Measurements from ENCODE around the gene BIRC6. TPM values are rescaled to one million over a fixed set of nuclear protein-coding genes. Genes with fewer than 3 reads are reported as not detected.
"Not testable (repeated sequence)": the region's sequence is repeated elsewhere in the genome, so short reads cannot be mapped to it uniquely, and the experiment has no call there.

BIRC6 gene, protein sequence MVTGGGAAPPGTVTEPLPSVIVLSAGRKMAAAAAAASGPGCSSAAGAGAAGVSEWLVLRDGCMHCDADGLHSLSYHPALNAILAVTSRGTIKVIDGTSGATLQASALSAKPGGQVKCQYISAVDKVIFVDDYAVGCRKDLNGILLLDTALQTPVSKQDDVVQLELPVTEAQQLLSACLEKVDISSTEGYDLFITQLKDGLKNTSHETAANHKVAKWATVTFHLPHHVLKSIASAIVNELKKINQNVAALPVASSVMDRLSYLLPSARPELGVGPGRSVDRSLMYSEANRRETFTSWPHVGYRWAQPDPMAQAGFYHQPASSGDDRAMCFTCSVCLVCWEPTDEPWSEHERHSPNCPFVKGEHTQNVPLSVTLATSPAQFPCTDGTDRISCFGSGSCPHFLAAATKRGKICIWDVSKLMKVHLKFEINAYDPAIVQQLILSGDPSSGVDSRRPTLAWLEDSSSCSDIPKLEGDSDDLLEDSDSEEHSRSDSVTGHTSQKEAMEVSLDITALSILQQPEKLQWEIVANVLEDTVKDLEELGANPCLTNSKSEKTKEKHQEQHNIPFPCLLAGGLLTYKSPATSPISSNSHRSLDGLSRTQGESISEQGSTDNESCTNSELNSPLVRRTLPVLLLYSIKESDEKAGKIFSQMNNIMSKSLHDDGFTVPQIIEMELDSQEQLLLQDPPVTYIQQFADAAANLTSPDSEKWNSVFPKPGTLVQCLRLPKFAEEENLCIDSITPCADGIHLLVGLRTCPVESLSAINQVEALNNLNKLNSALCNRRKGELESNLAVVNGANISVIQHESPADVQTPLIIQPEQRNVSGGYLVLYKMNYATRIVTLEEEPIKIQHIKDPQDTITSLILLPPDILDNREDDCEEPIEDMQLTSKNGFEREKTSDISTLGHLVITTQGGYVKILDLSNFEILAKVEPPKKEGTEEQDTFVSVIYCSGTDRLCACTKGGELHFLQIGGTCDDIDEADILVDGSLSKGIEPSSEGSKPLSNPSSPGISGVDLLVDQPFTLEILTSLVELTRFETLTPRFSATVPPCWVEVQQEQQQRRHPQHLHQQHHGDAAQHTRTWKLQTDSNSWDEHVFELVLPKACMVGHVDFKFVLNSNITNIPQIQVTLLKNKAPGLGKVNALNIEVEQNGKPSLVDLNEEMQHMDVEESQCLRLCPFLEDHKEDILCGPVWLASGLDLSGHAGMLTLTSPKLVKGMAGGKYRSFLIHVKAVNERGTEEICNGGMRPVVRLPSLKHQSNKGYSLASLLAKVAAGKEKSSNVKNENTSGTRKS (N-terminal part only)
- total RNA-seq (2014; rRNA removed; shearing (Covaris generic); ENCODE audit: low replicate concordance), result 121 and 182 TPM in 2 replicates

GRCh38 chr2:32356681-32357317, at the start of gene BIRC6:
TSS of gene BIRC6 (plus strand) at chr2:32357023. CDS start at chr2:32357162, 139 bp downstream.
- peak within 1 kb of the TSS; percentile 93 for H3K4me2 ChIP-seq (ENCODE audit: low read depth, low read length, poor library complexity, severe bottlenecking)
- DNase-seq, result peak; percentile 99
- peak within 1 kb of the TSS; percentile 68 for H2AFZ ChIP-seq (ENCODE audit: low read length)
- H4K20me1 ChIP-seq (ENCODE audit: insufficient read depth, low read depth, low read length), result peaks cover 23% of the 10 kb centered on the region
- peaks cover 58% of the 10 kb centered on the region for H3K79me2 ChIP-seq (ENCODE audit: low read length)
- peak within 1 kb of the TSS; percentile 100 for H3K9ac ChIP-seq (ENCODE audit: low read length)
- H3K9me2 ChIP-seq (replicated peaks; ENCODE audit: insufficient read depth, low read length), result no peaks in the 10 kb centered on the region
- H3K4me3 ChIP-seq (ENCODE audit: low read length), result peak within 1 kb of the TSS; percentile 99
- peaks cover 40% of the 10 kb centered on the region for H3K4me1 ChIP-seq (ENCODE audit: low read length)
- no peaks in the 10 kb centered on the region for H3K9me3 ChIP-seq (ENCODE audit: low read length)
- H3K27ac ChIP-seq (ENCODE audit: low read length), result peak within 1 kb of the TSS; percentile 89
- H3K27me3 ChIP-seq (ENCODE audit: low read length), result no peaks in the 10 kb centered on the region
- H3K36me3 ChIP-seq (ENCODE audit: insufficient read depth, low read length), result peaks cover 28% of the 10 kb centered on the region

- no peak overlapping the region for H2AFZ ChIP-seq (ENCODE audit: low read length)
- no peaks in the 10 kb centered on the region for H3K9me3 ChIP-seq (ENCODE audit: low read length)
- DNase-seq, result no peak
- no peak overlapping the region; the same call in 1 of the 2 replicates for H3K27ac ChIP-seq (ENCODE audit: low read length)
- no peak overlapping the region for H3K4me2 ChIP-seq (ENCODE audit: low read depth, low read length, poor library complexity, severe bottlenecking)
- no peaks in the 10 kb centered on the region; the same call in none of the 2 replicates for H3K79me2 ChIP-seq (ENCODE audit: low read length)
- H3K9me2 ChIP-seq (replicated peaks; ENCODE audit: insufficient read depth, low read length), result no peaks in the 10 kb centered on the region
- no peak overlapping the region for H3K4me3 ChIP-seq (ENCODE audit: low read length)
- H3K9ac ChIP-seq (ENCODE audit: low read length), result no peak overlapping the region
- H3K4me1 ChIP-seq (ENCODE audit: low read length), result peaks cover 13% of the 10 kb centered on the region
- H4K20me1 ChIP-seq (ENCODE audit: insufficient read depth, low read depth, low read length), result no peaks in the 10 kb centered on the region
- H3K27me3 ChIP-seq (ENCODE audit: low read length), result no peaks in the 10 kb centered on the region
- H3K36me3 ChIP-seq (ENCODE audit: insufficient read depth, low read length), result peaks cover 1% of the 10 kb centered on the region; the same call in 1 of the 2 replicates
Observed at GRCh38 chr2:32310577-32310976, 46.2 kb upstream of the BIRC6 start.

- H3K4me2 ChIP-seq (ENCODE audit: low read depth, low read length, poor library complexity, severe bottlenecking), result no peak overlapping the region
- no peak overlapping the region for H3K27ac ChIP-seq (ENCODE audit: low read length)
- no peaks in the 10 kb centered on the region for H3K9me2 ChIP-seq (replicated peaks; ENCODE audit: insufficient read depth, low read length)
- no peak overlapping the region for H3K9ac ChIP-seq (ENCODE audit: low read length)
- H3K27me3 ChIP-seq (ENCODE audit: low read length), result no peaks in the 10 kb centered on the region
- H3K4me3 ChIP-seq (ENCODE audit: low read length), result no peak overlapping the region
- no peaks in the 10 kb centered on the region for H4K20me1 ChIP-seq (ENCODE audit: insufficient read depth, low read depth, low read length)
- no peak overlapping the region for H2AFZ ChIP-seq (ENCODE audit: low read length)
- no peak for DNase-seq
- H3K36me3 ChIP-seq (ENCODE audit: insufficient read depth, low read length), result no peaks in the 10 kb centered on the region
- peaks cover 13% of the 10 kb centered on the region for H3K4me1 ChIP-seq (ENCODE audit: low read length)
- no peaks in the 10 kb centered on the region for H3K9me3 ChIP-seq (ENCODE audit: low read length)
- H3K79me2 ChIP-seq (ENCODE audit: low read length), result no peaks in the 10 kb centered on the region; the same call in none of the 2 replicates
Observed at GRCh38 chr2:32314886-32315285, 41.9 kb upstream of the BIRC6 start.

GRCh38 chr2:32328679-32329078, 28.1 kb upstream of the BIRC6 start:
- not testable (repeated sequence) for H3K9me2 ChIP-seq (replicated peaks; ENCODE audit: insufficient read depth, low read length); H3K4me2 ChIP-seq (ENCODE audit: low read depth, low read length, poor library complexity, severe bottlenecking); H3K27ac ChIP-seq (ENCODE audit: low read length); H3K36me3 ChIP-seq (ENCODE audit: insufficient read depth, low read length); H3K4me1 ChIP-seq (ENCODE audit: low read length); H4K20me1 ChIP-seq (ENCODE audit: insufficient read depth, low read depth, low read length); H3K9ac ChIP-seq (ENCODE audit: low read length); H3K9me3 ChIP-seq (ENCODE audit: low read length); H3K27me3 ChIP-seq (ENCODE audit: low read length); H2AFZ ChIP-seq (ENCODE audit: low read length); H3K79me2 ChIP-seq (ENCODE audit: low read length); H3K4me3 ChIP-seq (ENCODE audit: low read length); DNase-seq

GRCh38 chr2:32329180-32329980, 27.4 kb upstream of the BIRC6 start:
- H3K27ac ChIP-seq (ENCODE audit: low read length); H3K4me1 ChIP-seq (ENCODE audit: low read length); H2AFZ ChIP-seq (ENCODE audit: low read length); H3K36me3 ChIP-seq (ENCODE audit: insufficient read depth, low read length); H3K27me3 ChIP-seq (ENCODE audit: low read length); DNase-seq; H3K9me2 ChIP-seq (replicated peaks; ENCODE audit: insufficient read depth, low read length); H3K9me3 ChIP-seq (ENCODE audit: low read length); H3K4me2 ChIP-seq (ENCODE audit: low read depth, low read length, poor library complexity, severe bottlenecking); H3K79me2 ChIP-seq (ENCODE audit: low read length); H3K9ac ChIP-seq (ENCODE audit: low read length); H3K4me3 ChIP-seq (ENCODE audit: low read length); H4K20me1 ChIP-seq (ENCODE audit: insufficient read depth, low read depth, low read length): not testable (repeated sequence)

- no peak for DNase-seq
- Histone ChIP-seq H4K20me1 (ENCODE audit: insufficient read depth, low read depth, low read length) (no peaks in the 10 kb centered on the region), H3K79me2 (ENCODE audit: low read length) (no peaks in the 10 kb centered on the region), H3K4me3 (ENCODE audit: low read length) (no peak overlapping the region), H3K27me3 (ENCODE audit: low read length) (no peaks in the 10 kb centered on the region), H3K9ac (ENCODE audit: low read length) (no peak overlapping the region), H3K4me1 (ENCODE audit: low read length) (no peaks in the 10 kb centered on the region), H3K9me3 (ENCODE audit: low read length) (no peaks in the 10 kb centered on the region), H2AFZ (ENCODE audit: low read length) (no peak overlapping the region), H3K27ac (ENCODE audit: low read length) (no peak overlapping the region), H3K36me3 (ENCODE audit: insufficient read depth, low read length) (no peaks in the 10 kb centered on the region), H3K4me2 (ENCODE audit: low read depth, low read length, poor library complexity, severe bottlenecking) (no peak overlapping the region), H3K9me2 (replicated peaks; ENCODE audit: insufficient read depth, low read length) (no peaks in the 10 kb centered on the region)
Observed at GRCh38 chr2:32330136-32330535, 26.7 kb upstream of the BIRC6 start.

DNA sequence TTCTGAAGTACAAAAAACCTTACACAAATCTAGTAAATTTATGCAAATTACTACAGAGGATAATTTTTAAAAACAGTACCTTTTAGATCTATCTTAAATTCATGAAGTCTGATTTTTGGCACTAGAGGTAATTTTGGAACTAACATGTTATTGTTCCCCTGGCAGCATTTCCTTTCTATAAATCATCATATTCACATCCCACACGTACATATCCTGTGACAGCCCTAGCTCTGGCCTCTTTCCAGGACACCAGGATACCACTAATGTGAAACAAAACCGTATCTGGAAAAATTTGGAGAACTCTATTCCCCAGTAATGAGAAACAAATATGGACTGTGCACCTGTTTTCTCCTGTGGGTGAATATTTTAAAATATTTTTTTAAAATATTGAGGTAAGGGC, 14.0 kb upstream of the BIRC6 start:
- H3K9ac ChIP-seq (ENCODE audit: low read length), result no peak overlapping the region
- H3K79me2 ChIP-seq (ENCODE audit: low read length), result no peaks in the 10 kb centered on the region
- no peaks in the 10 kb centered on the region for H3K9me2 ChIP-seq (replicated peaks; ENCODE audit: insufficient read depth, low read length)
- H3K36me3 ChIP-seq (ENCODE audit: insufficient read depth, low read length), result no peaks in the 10 kb centered on the region
- no peaks in the 10 kb centered on the region for H3K9me3 ChIP-seq (ENCODE audit: low read length)
- no peak overlapping the region for H3K4me3 ChIP-seq (ENCODE audit: low read length)
- H3K27ac ChIP-seq (ENCODE audit: low read length), result no peak overlapping the region
- no peaks in the 10 kb centered on the region for H3K4me1 ChIP-seq (ENCODE audit: low read length)
- no peak overlapping the region for H3K4me2 ChIP-seq (ENCODE audit: low read depth, low read length, poor library complexity, severe bottlenecking)
- H3K27me3 ChIP-seq (ENCODE audit: low read length), result no peaks in the 10 kb centered on the region
- no peaks in the 10 kb centered on the region for H4K20me1 ChIP-seq (ENCODE audit: insufficient read depth, low read depth, low read length)
- no peak overlapping the region for H2AFZ ChIP-seq (ENCODE audit: low read length)
- no peak for DNase-seq

Measured in Karpas-422 (cell line).